H1 (cell line): ENCODE results near the gene KIFBP. TPM values are rescaled to one million over a fixed set of nuclear protein-coding genes. Genes with fewer than 3 reads are reported as not detected.

Experiments used
- ASH2L ChIP-seq: fragments of 200-600, 300-600 bp; sonication (generic); IDR thresholded peaks from one replicate; pipeline ENCODE4 v1.7.1; 2017; ENCODE audit warnings: low read length
- GABPA ChIP-seq: IDR thresholded peaks from 2 replicates; pipeline ENCODE4 v1.6.1; 2011; ENCODE audit warnings: mild to moderate bottlenecking, low read length, moderate library complexity, borderline replicate concordance; ENCODE audit not compliant: insufficient read depth
- KDM4A ChIP-seq: IDR thresholded peaks from one replicate; pipeline ENCODE4 v1.7.1; 2012; ENCODE audit warnings: low read depth, mild to moderate bottlenecking, moderate library complexity, low read length, inconsistent platforms; ENCODE audit not compliant: severe bottlenecking
- SRF ChIP-seq: IDR thresholded peaks from 2 replicates; pipeline ENCODE4 v1.6.1; 2011; ENCODE audit warnings: mild to moderate bottlenecking, low read depth, low read length, moderate library complexity
- YY1 ChIP-seq: IDR thresholded peaks from 2 replicates; pipeline ENCODE4 v1.6.1; 2011; ENCODE audit warnings: low read depth, mild to moderate bottlenecking, low read length
- polyA plus RNA-seq, 7 experiments: library from polyadenylated mRNA; depleted of rRNA in 3 of 7; stranded (reverse) in 5 of 7; unstranded in 2 of 7; fragments of >200 nt in 5 of 7; fragments of 200-250 nt in 2 of 7; gene quantifications; 1 replicate in 5 of 7; 2 replicates in 1 of 7; 4 replicates in 1 of 7; pipeline versions ENCODE4 v1.2.1 to v1.2.3, GENCODE V29; 2011 to 2013; ENCODE audit warnings: missing spikeins in 2 of 7, mixed read lengths in 2 of 7
- total RNA-seq: library from RNA; stranded (reverse); fragmentation: NEBNext Ultra II Directional; extraction: Animal tissue kit (Norgen Biotek cat#: 25700); gene quantifications from 2 replicates; pipeline ENCODE4 v1.2.1, GENCODE V29; 2021

KIFBP gene
- total and polyA plus RNA-seq, 2 of the 8 experiments (the other 6 are each of a cell fraction or from before 2014, with no cell fraction given): 17.3 to 34.6 TPM

DNA sequence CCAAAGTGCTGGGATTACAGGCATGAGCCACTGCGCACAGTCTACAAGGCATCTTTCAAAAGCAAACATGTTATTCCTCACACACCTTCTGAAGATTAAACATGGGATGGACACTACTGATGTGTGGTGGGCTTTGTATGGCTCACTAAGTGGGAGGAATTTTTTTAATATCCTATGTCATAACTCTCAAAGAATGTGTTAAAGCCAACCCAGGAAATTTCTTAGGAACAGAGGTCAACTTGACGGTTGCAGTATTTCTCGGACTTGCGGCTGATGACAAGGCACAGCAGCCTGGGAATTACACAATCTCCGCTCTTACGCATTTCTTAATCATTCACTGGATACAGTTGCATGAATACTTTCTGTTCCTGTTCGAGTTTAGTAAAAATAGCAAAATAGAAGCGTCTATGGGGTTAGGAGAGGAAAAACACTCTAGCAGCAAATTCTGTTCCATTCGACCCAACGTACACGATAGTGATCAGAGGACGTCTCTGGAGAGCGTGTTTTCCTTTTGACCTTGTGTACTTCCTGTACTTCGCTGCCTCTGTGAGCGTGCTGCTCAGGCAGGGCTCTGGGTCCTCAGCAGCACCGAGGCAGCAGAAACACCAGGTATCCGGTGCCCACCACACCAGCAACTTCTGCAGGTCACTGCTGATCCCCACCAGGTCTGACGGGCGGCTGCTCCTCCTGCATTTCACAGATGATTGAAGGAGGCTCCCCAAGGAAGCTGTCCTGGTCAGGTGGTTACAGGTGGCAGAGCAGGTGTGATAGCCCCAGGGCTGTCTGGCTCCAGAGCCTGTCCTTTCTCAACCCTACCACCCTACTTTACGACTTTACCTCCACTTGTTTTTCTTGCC is 72.9 kb downstream of the KIFBP start (continued):
- TF ChIP-seq ASH2L: no peak
- TF ChIP-seq SRF: no peak
- no peak for TF ChIP-seq GABPA
- no peak for TF ChIP-seq KDM4A
- TF ChIP-seq YY1: no peak
